ENCODE data around the gene TRIM41. TPM values are rescaled to one million over a fixed set of nuclear protein-coding genes. Genes with fewer than 3 reads are reported as not detected.
A peak's percentile ranks its signal among the peaks of the same experiment; 100 is the strongest.

The TRIM41 gene
- polyA plus RNA-seq, 1 donor (not counting 4 experiments of a cell fraction or from before 2014, with no cell fraction given), result 13.4 TPM

DNA sequence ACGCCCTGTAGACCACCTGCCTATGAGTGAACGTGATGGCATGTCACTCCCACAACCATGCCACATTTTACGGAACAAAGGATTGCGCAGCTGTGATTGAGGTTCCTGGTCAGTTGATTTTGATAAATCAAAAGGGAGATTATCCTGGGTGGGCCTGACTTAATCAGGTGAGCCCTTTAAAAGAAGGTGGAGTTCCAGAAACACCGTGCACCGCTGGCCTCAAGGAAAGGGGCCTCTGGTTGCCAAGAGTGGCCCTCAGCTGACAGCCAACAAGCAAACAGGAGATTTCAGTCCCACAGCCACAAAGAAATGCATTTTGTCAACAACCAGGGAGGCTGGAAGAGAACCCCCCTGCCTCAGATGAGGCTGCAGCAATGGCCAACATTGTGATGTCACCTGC is 37.1 kb upstream of the TRIM41 start:
- Histone ChIP-seq H2AFZ (ENCODE audit: control insufficient read depth, low read length) (no peak overlapping the region), H3K36me3 (ENCODE audit: control insufficient read depth in 2 of 2, extremely low read depth in 1 of 2, insufficient read depth in 2 of 2, low read length in 2 of 2) (no peaks in the 10 kb centered on the region), H3K4me1 (ENCODE audit: control insufficient read depth, extremely low read depth, insufficient read depth, low read length) (peaks cover 12% of the 10 kb centered on the region), H4K20me1 (ENCODE audit: control insufficient read depth, extremely low read depth, insufficient read depth, low read length) (peaks cover 2% of the 10 kb centered on the region), H3K4me2 (ENCODE audit: control insufficient read depth, extremely low read depth, insufficient read depth, low read depth, low read length) (no peak overlapping the region), H3K27ac (ENCODE audit: control insufficient read depth, insufficient read depth, low read length) (no peak overlapping the region), H3K4me3 (ENCODE audit: control insufficient read depth in 2 of 3, extremely low read depth in 1 of 3, insufficient read depth in 2 of 3, low read depth in 1 of 3, low read length in 3 of 3) (no peak overlapping the region), H3K27me3 (ENCODE audit: control insufficient read depth, extremely low read depth, insufficient read depth, low read length) (no peaks in the 10 kb centered on the region), H3K9ac (ENCODE audit: control insufficient read depth, extremely low read depth, insufficient read depth, low read length) (no peak overlapping the region), H3K9me3 (ENCODE audit: control insufficient read depth, low read depth, low read length) (no peaks in the 10 kb centered on the region), H3K9me1 (ENCODE audit: control insufficient read depth, extremely low read depth, insufficient read depth, low read length) (no peaks in the 10 kb centered on the region), H3K79me2 (ENCODE audit: control insufficient read depth, insufficient read depth, low read length) (no peaks in the 10 kb centered on the region)
- DNase-seq (ENCODE audit: low read depth, low spot score) (no peak), FAIRE-seq (no peak)
- no peak for TF ChIP-seq CTCF (optimal IDR thresholded peaks at IDR 0.05 in 1 of 3, IDR thresholded peaks at IDR 0.05 in 1 of 3, conservative IDR thresholded peaks at IDR 0.05 in 1 of 3; ENCODE audit: extremely low read depth in 1 of 3, insufficient read depth in 2 of 3, low read length in 3 of 3)
- TF ChIP-seq EZH2 (IDR thresholded peaks at IDR 0.05; ENCODE audit: low read length), result no peak
- dilution Hi-C loops (cut with MboI; ENCODE audit: extremely low pct_ligation_motif_present, low sequenced_read_pairs), result no loop called here

GRCh38 chr5:181186986-181187499 is 36.0 kb upstream of the TRIM41 start:
- H2AFZ ChIP-seq (ENCODE audit: control insufficient read depth, low read length), result peak overlapping the region; percentile 22
- no peak for FAIRE-seq
- H3K4me3 ChIP-seq (ENCODE audit: control insufficient read depth in 2 of 3, extremely low read depth in 1 of 3, insufficient read depth in 2 of 3, low read depth in 1 of 3, low read length in 3 of 3), result peak overlapping the region in 1 of 3 experiments; percentile 47

More at GRCh38 chr5:181186986-181187499, 36.0 kb upstream of the TRIM41 start:
- Histone ChIP-seq H3K27ac (ENCODE audit: control insufficient read depth, insufficient read depth, low read length) (peak overlapping the region; percentile 14), H4K20me1 (ENCODE audit: control insufficient read depth, extremely low read depth, insufficient read depth, low read length) (peaks cover 2% of the 10 kb centered on the region), H3K9me3 (ENCODE audit: control insufficient read depth, low read depth, low read length) (no peaks in the 10 kb centered on the region), H3K9me1 (ENCODE audit: control insufficient read depth, extremely low read depth, insufficient read depth, low read length) (no peaks in the 10 kb centered on the region), H3K4me2 (ENCODE audit: control insufficient read depth, extremely low read depth, insufficient read depth, low read depth, low read length) (peak overlapping the region; percentile 76), H3K27me3 (ENCODE audit: control insufficient read depth, extremely low read depth, insufficient read depth, low read length) (no peaks in the 10 kb centered on the region), H3K4me1 (ENCODE audit: control insufficient read depth, extremely low read depth, insufficient read depth, low read length) (peaks cover 12% of the 10 kb centered on the region), H3K9ac (ENCODE audit: control insufficient read depth, extremely low read depth, insufficient read depth, low read length) (no peak overlapping the region), H3K36me3 (ENCODE audit: control insufficient read depth in 2 of 2, extremely low read depth in 1 of 2, insufficient read depth in 2 of 2, low read length in 2 of 2) (no peaks in the 10 kb centered on the region), H3K79me2 (ENCODE audit: control insufficient read depth, insufficient read depth, low read length) (no peaks in the 10 kb centered on the region)
- dilution Hi-C loops (cut with MboI; ENCODE audit: extremely low pct_ligation_motif_present, low sequenced_read_pairs), result no loop called here
- TF ChIP-seq EZH2 (IDR thresholded peaks at IDR 0.05; ENCODE audit: low read length) (no peak), CTCF (optimal IDR thresholded peaks at IDR 0.05 in 1 of 3, IDR thresholded peaks at IDR 0.05 in 1 of 3, conservative IDR thresholded peaks at IDR 0.05 in 1 of 3; ENCODE audit: extremely low read depth in 1 of 3, insufficient read depth in 2 of 3, low read length in 3 of 3) (no peak)
- no peak for DNase-seq (ENCODE audit: low read depth, low spot score)

All from keratinocyte (primary cell).